Caco-2 (cell line): Measurements from ENCODE around the gene EEPD1. TPM values are rescaled to one million over a fixed set of nuclear protein-coding genes. Genes with fewer than 3 reads are reported as not detected.
"Not testable (repeated sequence)": the region's sequence is repeated elsewhere in the genome, so short reads cannot be mapped to it uniquely, and the experiment has no call there.

Experiments used
- BruUV-seq: library from RNA; stranded (reverse); fragments of 400-500 nt; replicated peaks from 2 replicates; lab custom pipeline; 2021; lab: Mats Ljungman, UMichigan
- CTCF ChIA-PET: fragments of 300-600 bp; sonication (Branson Sonifier 250); formaldehyde crosslinking; loops from one replicate; lab custom pipeline; 2022; ENCODE audit warnings: antibody characterized with exemption; lab: Charles Lee
- POLR2A ChIA-PET: fragments of 300-600 bp; sonication (Branson Sonifier 250); formaldehyde crosslinking; loops from one replicate; lab custom pipeline; 2022; ENCODE audit warnings: antibody characterized with exemption; lab: Charles Lee
- DNase-seq, 2 experiments: peaks; one replicate each; pipeline versions ENCODE4 v3.0.0 to v3.0.0-alpha.2; 2020 to 2022
- H3K27me3 ChIP-seq: replicated peaks from 2 replicates; pipeline ENCODE4 v1.6.0; 2011; ENCODE audit warnings: low read length; ENCODE audit not compliant: control insufficient read depth, insufficient read depth
- H3K36me3 ChIP-seq: 2 replicates; pipeline ENCODE4 v1.5.1; 2011; ENCODE audit warnings: low read length; ENCODE audit not compliant: control insufficient read depth, insufficient read depth
- H3K4me1 ChIP-seq: fragments of 250-450 bp; sonication (Bioruptor Pico); 2 replicates; pipeline ENCODE4 v1.5.1; 2020; ENCODE audit warnings: mild to moderate bottlenecking
- H3K4me3 ChIP-seq: 2 replicates; pipeline ENCODE4 v1.5.1; 2011; ENCODE audit warnings: low read depth, mild to moderate bottlenecking, control low read depth, low read length
- H3K9me3 ChIP-seq: fragments of 250-450 bp; sonication (Bioruptor Pico); 2 replicates; pipeline ENCODE4 v1.5.1; 2020; ENCODE audit warnings: mild to moderate bottlenecking, moderate library complexity
- H3K27ac Mint-ChIP-seq: one replicate; pipeline ENCODE4 v1.8.0; 2022; ENCODE audit warnings: mixed read lengths; ENCODE audit not compliant: unreplicated experiment
- H3K27me3 Mint-ChIP-seq: one replicate; pipeline ENCODE4 v1.8.0; 2022; ENCODE audit warnings: mixed read lengths; ENCODE audit not compliant: insufficient read depth, unreplicated experiment
- H3K36me3 Mint-ChIP-seq: one replicate; pipeline ENCODE4 v1.8.0; 2022; ENCODE audit warnings: mild to moderate bottlenecking, mixed read lengths; ENCODE audit not compliant: insufficient read depth, unreplicated experiment
- H3K4me1 Mint-ChIP-seq: one replicate; pipeline ENCODE4 v1.8.0; 2022; ENCODE audit warnings: low read depth, mixed read lengths; ENCODE audit not compliant: unreplicated experiment
- H3K4me3 Mint-ChIP-seq: one replicate; pipeline ENCODE4 v1.8.0; 2022; ENCODE audit warnings: mild to moderate bottlenecking, moderate library complexity, mixed read lengths; ENCODE audit not compliant: unreplicated experiment
- H3K9me3 Mint-ChIP-seq: one replicate; pipeline ENCODE4 v1.8.0; 2022; ENCODE audit warnings: mixed read lengths; ENCODE audit not compliant: unreplicated experiment
- CTCF ChIP-seq, 2 experiments: fragments of 200-600 bp in 1 of 2; IDR thresholded peaks; 1 replicate in 1 of 2; 2 replicates in 1 of 2; pipeline versions ENCODE4 v1.5.1 to v1.8.0; 2011 to 2022; ENCODE audit warnings: antibody characterized with exemption in 1 of 2, control low read depth in 1 of 2, inconsistent platforms in 1 of 2, low read depth in 1 of 2, low read length in 1 of 2, mild to moderate bottlenecking in 1 of 2, moderate library complexity in 1 of 2; ENCODE audit not compliant: insufficient read depth in 1 of 2, severe bottlenecking in 1 of 2, unreplicated experiment in 1 of 2
- intact Hi-C: fragments of 100-400 bp; cut with micrococcal nuclease; formaldehyde crosslinking; loops from one replicate; pipeline ENCODE4 v1.10.0; 2022; ENCODE audit not compliant: unreplicated experiment
- total RNA-seq: library from RNA; stranded (reverse); gene quantifications from 2 replicates; pipeline ENCODE4 v1.2.3, GENCODE V29; 2022

The EEPD1 gene
- total RNA-seq, 1 experiment from 2014 or later, result 1.8 TPM

GRCh38 chr7:36238138-36238537 lies 85.1 kb downstream of the EEPD1 start:
- TF ChIP-seq CTCF (IDR thresholded peaks at IDR 0.05; ENCODE audit: insufficient read depth in 1 of 2, low read depth in 1 of 2, low read length in 1 of 2, severe bottlenecking in 1 of 2, unreplicated experiment in 1 of 2), result no peak
- CTCF ChIA-PET, result no interaction called here
- no peaks in the 10 kb centered on the region for H3K27me3 ChIP-seq
- H3K4me1 ChIP-seq, result peaks cover 4% of the 10 kb centered on the region
- peaks cover 4% of the 10 kb centered on the region for H3K4me1 Mint-ChIP-seq
- POLR2A ChIA-PET, result no interaction called here
- no peak overlapping the region for H3K4me3 Mint-ChIP-seq
- H3K27ac Mint-ChIP-seq, result no peak overlapping the region
- no peaks in the 10 kb centered on the region for H3K36me3 ChIP-seq
- H3K4me3 ChIP-seq, result no peak overlapping the region
- no peaks in the 10 kb centered on the region for H3K27me3 Mint-ChIP-seq
- H3K9me3 Mint-ChIP-seq, result no peaks in the 10 kb centered on the region
- H3K36me3 Mint-ChIP-seq, result no peaks in the 10 kb centered on the region
- no peaks in the 10 kb centered on the region for H3K9me3 ChIP-seq
- no TSS peak for BruUV-seq
- DNase-seq, result no peak
- intact Hi-C loops, result no loop called here

GRCh38 chr7:36243356-36243755 lies 90.3 kb downstream of the EEPD1 start:
- H3K36me3 Mint-ChIP-seq, H3K27me3 ChIP-seq, CTCF ChIA-PET, H3K9me3 Mint-ChIP-seq, H3K27me3 Mint-ChIP-seq, POLR2A ChIA-PET, H3K36me3 ChIP-seq, DNase-seq, H3K4me3 ChIP-seq, H3K9me3 ChIP-seq, intact Hi-C loops, BruUV-seq, H3K4me3 Mint-ChIP-seq, H3K27ac Mint-ChIP-seq, H3K4me1 ChIP-seq, H3K4me1 Mint-ChIP-seq: not testable (repeated sequence)

GRCh38 chr7:36244001-36244400 lies 90.9 kb downstream of the EEPD1 start:
- H3K27ac Mint-ChIP-seq, H3K27me3 Mint-ChIP-seq, DNase-seq, H3K36me3 Mint-ChIP-seq, H3K9me3 Mint-ChIP-seq, H3K4me1 ChIP-seq, H3K4me3 Mint-ChIP-seq, BruUV-seq, H3K9me3 ChIP-seq, H3K36me3 ChIP-seq, POLR2A ChIA-PET, H3K4me3 ChIP-seq, intact Hi-C loops, H3K27me3 ChIP-seq, H3K4me1 Mint-ChIP-seq, CTCF ChIA-PET: not testable (repeated sequence)

- no peaks in the 10 kb centered on the region for H3K27me3 Mint-ChIP-seq
- H3K4me3 ChIP-seq, result no peak overlapping the region
- no peaks in the 10 kb centered on the region for H3K27me3 ChIP-seq
- H3K9me3 ChIP-seq, result no peaks in the 10 kb centered on the region
- H3K4me3 Mint-ChIP-seq, result no peak overlapping the region
- ChIA-PET CTCF (no interaction called here), POLR2A (no interaction called here)
- no peaks in the 10 kb centered on the region for H3K9me3 Mint-ChIP-seq
- no peaks in the 10 kb centered on the region for H3K36me3 ChIP-seq
- BruUV-seq, result no TSS peak
- no peaks in the 10 kb centered on the region for H3K4me1 ChIP-seq
- H3K27ac Mint-ChIP-seq, result no peak overlapping the region
- no peaks in the 10 kb centered on the region for H3K4me1 Mint-ChIP-seq
- intact Hi-C loops, result no loop called here
- no peak for DNase-seq
- no peak for TF ChIP-seq CTCF (IDR thresholded peaks at IDR 0.05; ENCODE audit: insufficient read depth in 1 of 2, low read depth in 1 of 2, low read length in 1 of 2, severe bottlenecking in 1 of 2, unreplicated experiment in 1 of 2)
- H3K36me3 Mint-ChIP-seq, result no peaks in the 10 kb centered on the region
Measured at GRCh38 chr7:36244429-36244828, 91.4 kb downstream of the EEPD1 start.
